GM23338 (cell line): ENCODE results near the gene PPP1R27. TPM values are rescaled to one million over a fixed set of nuclear protein-coding genes. Genes with fewer than 3 reads are reported as not detected.

Experiments
- ATAC-seq: fragments of 200-7000 bp; cut with Tn5 transposase; 3 replicates; pipeline ENCODE4 v1.9.1; 2020
- DNase-seq: peaks from one replicate; pipeline ENCODE4 v3.0.0-alpha.2; 2015; ENCODE audit warnings: low spot score
- H2AFZ ChIP-seq: fragments of 200-600 bp; sonication (generic); 2 replicates; pipeline ENCODE4 v1.8.0; 2016; ENCODE audit warnings: antibody characterized with exemption, mild to moderate bottlenecking, moderate library complexity
- H3F3A ChIP-seq: fragments of 200-600 bp; sonication (generic); replicated peaks from 2 replicates; pipeline ENCODE4 v1.8.0; 2017; ENCODE audit warnings: antibody characterized with exemption, mixed run types, low read depth
- H3K27ac ChIP-seq: fragments of 200-600 bp; sonication (generic); 2 replicates; pipeline ENCODE4 v1.6.1; 2016; ENCODE audit warnings: low read depth
- H3K27me3 ChIP-seq: fragments of 200-600 bp; sonication (generic); 2 replicates; pipeline ENCODE4 v1.8.0; 2016; ENCODE audit warnings: mild to moderate bottlenecking, mixed run types, moderate library complexity; ENCODE audit not compliant: insufficient read depth
- H3K36me3 ChIP-seq: fragments of 200-600 bp; sonication (generic); 2 replicates; pipeline ENCODE4 v1.8.0; 2016; ENCODE audit warnings: mild to moderate bottlenecking; ENCODE audit not compliant: insufficient read depth
- H3K4me1 ChIP-seq: fragments of 200-600 bp; sonication (generic); 2 replicates; pipeline ENCODE4 v1.8.0; 2016; ENCODE audit warnings: mild to moderate bottlenecking, moderate library complexity; ENCODE audit not compliant: insufficient read depth
- H3K4me2 ChIP-seq: fragments of 200-600 bp; sonication (generic); 2 replicates; pipeline ENCODE4 v1.7.1; 2017; ENCODE audit warnings: mixed run types
- H3K4me3 ChIP-seq: fragments of 200-600 bp; sonication (generic); 2 replicates; pipeline ENCODE4 v1.6.1; 2016; ENCODE audit warnings: mixed run types
- H3K79me2 ChIP-seq: fragments of 200-600 bp; sonication (generic); replicated peaks from 2 replicates; pipeline ENCODE4 v1.8.0; 2017; ENCODE audit warnings: mild to moderate bottlenecking; ENCODE audit not compliant: insufficient read depth
- H3K9me2 ChIP-seq: fragments of 200-600 bp; sonication (generic); 2 replicates; pipeline ENCODE4 v1.8.0; 2017; ENCODE audit not compliant: insufficient read depth
- H4K20me1 ChIP-seq: fragments of 200-600 bp; sonication (generic); replicated peaks from 2 replicates; pipeline ENCODE4 v1.8.0; 2017; ENCODE audit warnings: mild to moderate bottlenecking; ENCODE audit not compliant: insufficient read depth
- H3K27ac Mint-ChIP-seq: 2 replicates; pipeline ENCODE4 v1.8.0; 2020; ENCODE audit warnings: inconsistent platforms, mild to moderate bottlenecking, moderate library complexity, mixed read lengths
- H3K27me3 Mint-ChIP-seq: 3 replicates; pipeline ENCODE4 v1.8.0; 2022; ENCODE audit warnings: low read depth, mild to moderate bottlenecking, moderate library complexity, mixed read lengths, inconsistent platforms; ENCODE audit not compliant: insufficient read depth, poor library complexity
- H3K36me3 Mint-ChIP-seq: 3 replicates; pipeline ENCODE4 v1.8.0; 2021; ENCODE audit warnings: low read depth, mild to moderate bottlenecking, inconsistent platforms, moderate library complexity, mixed read lengths
- H3K4me1 Mint-ChIP-seq: 3 replicates; pipeline ENCODE4 v1.8.0; 2020; ENCODE audit warnings: mild to moderate bottlenecking, inconsistent platforms, mixed read lengths
- H3K4me3 Mint-ChIP-seq: 3 replicates; pipeline ENCODE4 v1.8.0; 2021; ENCODE audit warnings: moderate library complexity, mild to moderate bottlenecking, inconsistent platforms, mixed read lengths
- H3K9me3 Mint-ChIP-seq: 3 replicates; pipeline ENCODE4 v1.8.0; 2020; ENCODE audit warnings: moderate library complexity, mild to moderate bottlenecking, inconsistent platforms, mixed read lengths
- CREB1 ChIP-seq: fragments of 250-450 bp; sonication (Bioruptor Pico); IDR thresholded peaks from 2 replicates; pipeline ENCODE4 v1.5.0; 2020; ENCODE audit warnings: low read depth, mild to moderate bottlenecking, moderate library complexity
- ETS1 ChIP-seq: IDR thresholded peaks from 2 replicates; pipeline ENCODE4 v1.6.1; 2016; ENCODE audit warnings: antibody characterized with exemption
- EZH2 ChIP-seq: fragments of 200-600 bp; sonication (generic); IDR thresholded peaks from one replicate; pipeline ENCODE4 v1.8.0; 2017; ENCODE audit warnings: antibody characterized with exemption, mild to moderate bottlenecking, low read depth; ENCODE audit not compliant: unreplicated experiment
- EZH2phosphoT487 ChIP-seq: fragments of 200-600 bp; sonication (generic); IDR thresholded peaks from one replicate; pipeline ENCODE4 v1.8.1; 2018; ENCODE audit warnings: antibody characterized with exemption; ENCODE audit not compliant: unreplicated experiment
- JUNB ChIP-seq: IDR thresholded peaks from one replicate; pipeline ENCODE4 v1.6.1; 2016; ENCODE audit warnings: antibody characterized with exemption; ENCODE audit not compliant: unreplicated experiment
- NANOG ChIP-seq: IDR thresholded peaks from 2 replicates; pipeline ENCODE4 v1.6.1; 2016; ENCODE audit warnings: antibody characterized with exemption, borderline replicate concordance
- POLR2AphosphoS5 ChIP-seq: IDR thresholded peaks from 2 replicates; pipeline ENCODE4 v1.6.1; 2016; ENCODE audit warnings: antibody characterized with exemption, low read depth
- REST ChIP-seq: IDR thresholded peaks from one replicate; pipeline ENCODE4 v1.6.1; 2018; ENCODE audit warnings: antibody characterized with exemption; ENCODE audit not compliant: unreplicated experiment
- STAT1 ChIP-seq: IDR thresholded peaks from one replicate; pipeline ENCODE4 v1.6.1; 2016; ENCODE audit warnings: antibody characterized with exemption; ENCODE audit not compliant: unreplicated experiment
- ZNF331 ChIP-seq: fragments of 250-450 bp; sonication (Bioruptor Pico); IDR thresholded peaks from 2 replicates; pipeline ENCODE4 v1.5.0; 2020; ENCODE audit warnings: low read depth, mild to moderate bottlenecking, moderate library complexity
- ZNF462 ChIP-seq: fragments of 250-450 bp; sonication (Bioruptor Pico); IDR thresholded peaks from 2 replicates; pipeline ENCODE4 v1.5.0; 2020; ENCODE audit warnings: mild to moderate bottlenecking, moderate library complexity
- polyA plus RNA-seq: library from polyadenylated mRNA; unstranded; fragments of >200 nt; fragmentation: Nextera tagmentation; extraction: Ambion mirVana; gene quantifications from 2 replicates; pipeline ENCODE4 v1.2.1, GENCODE V29; 2016
- total RNA-seq: library from RNA; depleted of rRNA; stranded (reverse); fragments of >200 nt; shearing (Covaris generic); gene quantifications from 2 replicates; pipeline ENCODE4 v1.2.3, GENCODE V29; 2014
- TF ChIP-seq, protein P1 (sequence below), 2 experiments: fragments of 200-600 bp in 1 of 2; sonication (generic) in 1 of 2; conservative IDR thresholded peaks; 2 replicates each; pipeline versions ENCODE4 v1.5.1 to v1.6.1; 2016 to 2017; ENCODE audit warnings: antibody characterized with exemption in 2 of 2, low read depth in 2 of 2, mild to moderate bottlenecking in 2 of 2, moderate library complexity in 1 of 2

The PPP1R27 gene
- total and polyA plus RNA-seq, 2 experiments from 2014 or later = 0.65 TPM; not detected in 1

DNA sequence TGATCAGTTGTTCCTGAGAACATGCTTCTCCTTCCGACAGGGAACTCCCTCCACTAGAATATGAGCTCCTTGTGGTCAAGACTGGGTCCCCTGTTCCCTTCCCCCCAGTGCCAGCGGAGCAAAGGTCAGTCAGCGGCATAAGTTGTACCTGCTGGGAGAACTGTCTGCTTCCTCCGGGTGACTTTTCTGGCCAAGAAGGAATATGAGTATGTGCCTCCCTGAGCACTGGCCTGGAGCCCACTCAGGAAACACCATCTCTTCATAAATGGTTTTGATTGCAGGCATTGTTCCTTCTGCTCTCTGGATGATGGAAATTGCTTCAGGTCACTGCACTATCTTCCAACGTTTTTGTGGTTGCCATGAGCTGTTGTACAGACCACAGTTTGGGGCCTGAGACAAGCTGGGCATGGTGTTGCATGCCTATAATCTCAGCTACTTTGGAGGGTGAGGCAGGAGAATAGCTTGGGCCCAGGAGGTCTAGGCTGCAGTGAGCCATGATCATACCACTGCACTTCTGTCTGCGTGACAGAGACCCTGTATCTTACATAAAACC lies 28.3 kb upstream of the PPP1R27 start:
- Mint-ChIP-seq H3K9me3 (peaks cover 2% of the 10 kb centered on the region; the same call in 1 of the 3 replicates), H3K4me3 (peak overlapping the region; percentile 65), H3K4me1 (peaks cover 27% of the 10 kb centered on the region), H3K36me3 (peaks cover 40% of the 10 kb centered on the region), H3K27me3 (peaks cover 36% of the 10 kb centered on the region), H3K27ac (no peak overlapping the region)
- Histone ChIP-seq H3K27ac (no peak overlapping the region), H3K4me2 (no peak overlapping the region), H3K9me2 (no peaks in the 10 kb centered on the region), H3K27me3 (no peaks in the 10 kb centered on the region), H3K4me3 (no peak overlapping the region), H3F3A (peaks cover 61% of the 10 kb centered on the region), H2AFZ (no peak overlapping the region), H3K79me2 (peaks cover 52% of the 10 kb centered on the region), H4K20me1 (peaks cover 43% of the 10 kb centered on the region), H3K4me1 (peaks cover 16% of the 10 kb centered on the region), H3K36me3 (peaks cover 6% of the 10 kb centered on the region; the same call in 1 of the 2 replicates)
- DNase-seq = no peak
- ATAC-seq = no peak
- TF ChIP-seq EZH2phosphoT487 = no peak
- TF ChIP-seq ETS1 = no peak
- TF ChIP-seq POLR2AphosphoS5 = no peak
- TF ChIP-seq STAT1 = no peak
- TF ChIP-seq CREB1 = no peak
- TF ChIP-seq, protein P1, sequence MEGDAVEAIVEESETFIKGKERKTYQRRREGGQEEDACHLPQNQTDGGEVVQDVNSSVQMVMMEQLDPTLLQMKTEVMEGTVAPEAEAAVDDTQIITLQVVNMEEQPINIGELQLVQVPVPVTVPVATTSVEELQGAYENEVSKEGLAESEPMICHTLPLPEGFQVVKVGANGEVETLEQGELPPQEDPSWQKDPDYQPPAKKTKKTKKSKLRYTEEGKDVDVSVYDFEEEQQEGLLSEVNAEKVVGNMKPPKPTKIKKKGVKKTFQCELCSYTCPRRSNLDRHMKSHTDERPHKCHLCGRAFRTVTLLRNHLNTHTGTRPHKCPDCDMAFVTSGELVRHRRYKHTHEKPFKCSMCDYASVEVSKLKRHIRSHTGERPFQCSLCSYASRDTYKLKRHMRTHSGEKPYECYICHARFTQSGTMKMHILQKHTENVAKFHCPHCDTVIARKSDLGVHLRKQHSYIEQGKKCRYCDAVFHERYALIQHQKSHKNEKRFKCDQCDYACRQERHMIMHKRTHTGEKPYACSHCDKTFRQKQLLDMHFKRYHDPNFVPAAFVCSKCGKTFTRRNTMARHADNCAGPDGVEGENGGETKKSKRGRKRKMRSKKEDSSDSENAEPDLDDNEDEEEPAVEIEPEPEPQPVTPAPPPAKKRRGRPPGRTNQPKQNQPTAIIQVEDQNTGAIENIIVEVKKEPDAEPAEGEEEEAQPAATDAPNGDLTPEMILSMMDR (conservative IDR thresholded peaks at IDR 0.05; ENCODE audit: low read depth in 2 of 2) = no peak
- no peak for TF ChIP-seq ZNF331 (CRISPR knock-in tag)
- no peak for TF ChIP-seq JUNB
- TF ChIP-seq REST = no peak
- no peak for TF ChIP-seq ZNF462
- no peak for TF ChIP-seq EZH2
- no peak for TF ChIP-seq NANOG
